HepG2 (cell line): ENCODE results near the gene FOXK2. TPM values are rescaled to one million over a fixed set of nuclear protein-coding genes. Genes with fewer than 3 reads are reported as not detected.

Source experiments
- AGO1 ChIP-seq: fragments of 200-400 bp; formaldehyde crosslinking; IDR thresholded peaks from 2 replicates; pipeline ENCODE4 v1.6.1; 2017; ENCODE audit warnings: mild to moderate bottlenecking, low read depth, low read length, moderate library complexity; ENCODE audit not compliant: poor library complexity, severe bottlenecking
- CHD2 ChIP-seq: IDR thresholded peaks from 2 replicates; pipeline ENCODE4 v1.6.1; 2011; ENCODE audit warnings: low read depth, low read length, improper control_type of control experiment
- CREM ChIP-seq, 2 experiments: sonication (generic) in 1 of 2; formaldehyde crosslinking in 1 of 2; IDR thresholded peaks; 2 replicates each; pipeline versions ENCODE4 v1.4.0 to v1.6.1; 2016 to 2020; ENCODE audit warnings: antibody characterized with exemption in 1 of 2, mild to moderate bottlenecking in 1 of 2, missing genetic modification reagents in 1 of 2
- FOSL1 ChIP-seq: sonication (generic); formaldehyde crosslinking; IDR thresholded peaks from 2 replicates; pipeline ENCODE4 v1.9.0; 2021; ENCODE audit warnings: missing genetic modification reagents, borderline replicate concordance
- GFI1 ChIP-seq: sonication (generic); formaldehyde crosslinking; IDR thresholded peaks from 2 replicates; pipeline ENCODE4 v1.5.0; 2020; ENCODE audit warnings: missing genetic modification reagents, mild to moderate bottlenecking, borderline replicate concordance
- GPN1 ChIP-seq: sonication (generic); formaldehyde crosslinking; IDR thresholded peaks from 2 replicates; pipeline ENCODE4 v1.5.1; 2020; ENCODE audit warnings: missing genetic modification reagents, borderline replicate concordance
- MTA3 ChIP-seq: sonication (generic); formaldehyde crosslinking; IDR thresholded peaks from 2 replicates; pipeline ENCODE4 v1.4.0; 2020; ENCODE audit warnings: missing genetic modification reagents
- NFE2L2 ChIP-seq: fragments of 150-350 bp; IDR thresholded peaks from 2 replicates; pipeline ENCODE4 v1.6.1; 2014; ENCODE audit warnings: low read length
- PAXIP1 ChIP-seq: sonication (generic); formaldehyde crosslinking; conservative IDR thresholded peaks from 2 replicates; pipeline ENCODE4 v1.4.0; 2020; ENCODE audit warnings: mild to moderate bottlenecking, missing genetic modification reagents, moderate library complexity
- SOX13 ChIP-seq, 3 experiments: fragments of 450-650 bp in 1 of 3; sonication (generic) in 1 of 3; formaldehyde crosslinking in 1 of 3; IDR thresholded peaks in 2 of 3; conservative IDR thresholded peaks in 1 of 3; 2 replicates each; pipeline versions ENCODE4 v1.5.0 to v1.6.1; 2016 to 2020; ENCODE audit warnings: antibody characterized with exemption in 1 of 3, mild to moderate bottlenecking in 1 of 3, missing compliant biosample characterization in 1 of 3, missing genetic modification reagents in 1 of 3, moderate library complexity in 1 of 3
- SP4 ChIP-seq: sonication (generic); formaldehyde crosslinking; IDR thresholded peaks from 2 replicates; pipeline ENCODE4 v1.8.1; 2023; ENCODE audit warnings: mild to moderate bottlenecking, missing genetic modification reagents
- SUZ12 ChIP-seq: fragments of 150-350 bp; IDR thresholded peaks from 2 replicates; pipeline ENCODE4 v1.6.1; 2014; ENCODE audit warnings: low read depth, low read length
- TBL1XR1 ChIP-seq: fragments of 150-350 bp; IDR thresholded peaks from 2 replicates; pipeline ENCODE4 v1.6.1; 2014; ENCODE audit warnings: borderline replicate concordance, low read length; ENCODE audit not compliant: partially characterized antibody
- ZFAT ChIP-seq: sonication (generic); formaldehyde crosslinking; conservative IDR thresholded peaks from 2 replicates; pipeline ENCODE4 v1.8.1; 2023; ENCODE audit warnings: missing genetic modification reagents, inconsistent platforms
- ZNF121 ChIP-seq: sonication (generic); formaldehyde crosslinking; IDR thresholded peaks from 2 replicates; pipeline ENCODE4 v1.5.0; 2020; ENCODE audit warnings: mild to moderate bottlenecking, missing genetic modification reagents
- ZNF232 ChIP-seq: sonication (generic); formaldehyde crosslinking; IDR thresholded peaks from 2 replicates; pipeline ENCODE4 v1.4.0; 2020; ENCODE audit warnings: missing genetic modification reagents, borderline replicate concordance
- ZNF562 ChIP-seq: sonication (generic); formaldehyde crosslinking; IDR thresholded peaks from 2 replicates; pipeline ENCODE4 v1.8.0; 2022; ENCODE audit warnings: missing genetic modification reagents, borderline replicate concordance
- ZNF615 ChIP-seq: sonication (generic); formaldehyde crosslinking; IDR thresholded peaks from 2 replicates; pipeline ENCODE4 v1.5.0; 2020; ENCODE audit warnings: mild to moderate bottlenecking, missing genetic modification reagents, borderline replicate concordance
- ZNF7 ChIP-seq: IDR thresholded peaks from 2 replicates; pipeline ENCODE4 v1.6.1; 2016; ENCODE audit warnings: missing biosample characterization, missing genetic modification reagents
- polyA plus RNA-seq, 8 experiments: library from polyadenylated mRNA; depleted of rRNA in 3 of 8; stranded (reverse) in 7 of 8; unstranded in 1 of 8; fragments of >200 nt; fragmentation: Illumina TruSeq in 4 of 8; extraction: Trizol in 4 of 8; gene quantifications; 2 replicates each; pipeline versions ENCODE4 v1.2.1 to v1.2.3, GENCODE V29; 2011 to 2016; ENCODE audit warnings: low read depth in 4 of 8, missing spikeins in 1 of 8, mixed read lengths in 1 of 8; ENCODE audit not compliant: insufficient read depth in 1 of 8
- total RNA-seq, 5 experiments: library from RNA; depleted of rRNA; stranded (reverse); fragments of >200 nt; fragmentation: Illumina TruSeq; extraction: Trizol; gene quantifications; 2 replicates each; pipeline ENCODE4 v1.2.3, GENCODE V29; 2016; ENCODE audit warnings: low read depth in 1 of 5
- TF ChIP-seq, protein P1 (sequence below): sonication (generic); formaldehyde crosslinking; IDR thresholded peaks from 2 replicates; pipeline ENCODE4 v1.5.0; 2020; ENCODE audit warnings: mild to moderate bottlenecking, missing genetic modification reagents
- TF ChIP-seq, protein P2 (sequence below): sonication (generic); formaldehyde crosslinking; IDR thresholded peaks from 2 replicates; pipeline ENCODE4 v1.8.0; 2022; ENCODE audit warnings: mild to moderate bottlenecking, missing genetic modification reagents; ENCODE audit not compliant: insufficient replicate concordance

FOXK2 gene
- total and polyA plus RNA-seq, 2 of the 13 experiments (the other 11 are each of a cell fraction or from before 2014, with no cell fraction given), result 67.1 to 67.2 TPM

DNA sequence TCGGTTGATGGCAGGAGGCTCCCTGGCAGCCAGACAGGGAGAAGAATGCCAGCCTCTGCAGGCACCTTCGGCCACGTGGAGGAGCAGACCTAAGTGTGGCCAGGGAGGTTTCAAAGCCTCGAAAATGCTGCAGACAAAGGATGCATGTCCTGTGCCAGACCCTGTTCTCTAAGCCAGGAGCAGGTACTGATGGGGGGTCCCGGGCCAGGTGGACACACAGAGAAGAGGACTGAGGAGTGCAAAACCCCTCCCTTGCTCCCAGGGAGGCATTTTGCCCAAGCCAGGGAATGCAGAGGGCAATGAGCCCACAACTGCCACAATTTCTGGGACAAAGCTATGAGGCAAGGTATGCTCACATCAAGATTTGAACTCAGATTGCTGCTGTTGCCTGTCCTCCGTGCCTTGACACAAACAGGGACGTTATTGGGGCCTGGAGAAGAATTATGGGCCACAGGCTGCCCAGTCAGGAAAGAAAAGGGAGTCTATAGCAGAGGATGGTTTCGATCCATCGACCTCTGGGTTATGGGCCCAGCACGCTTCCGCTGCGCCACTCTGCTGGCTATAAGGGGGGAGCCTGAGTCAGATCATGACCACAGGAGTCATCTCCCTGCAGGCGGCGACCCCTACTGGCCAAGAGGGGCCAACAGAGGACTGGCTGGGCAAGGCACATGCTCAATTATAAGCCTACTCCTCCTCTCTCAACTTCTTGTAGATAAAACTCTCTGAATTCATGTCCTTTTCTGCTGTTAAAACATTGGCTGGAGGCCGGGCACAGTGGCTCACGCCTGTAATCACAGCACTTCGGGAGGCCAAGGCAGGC is 25.1 kb upstream of the FOXK2 start (continued):
- TF ChIP-seq, protein P1, sequence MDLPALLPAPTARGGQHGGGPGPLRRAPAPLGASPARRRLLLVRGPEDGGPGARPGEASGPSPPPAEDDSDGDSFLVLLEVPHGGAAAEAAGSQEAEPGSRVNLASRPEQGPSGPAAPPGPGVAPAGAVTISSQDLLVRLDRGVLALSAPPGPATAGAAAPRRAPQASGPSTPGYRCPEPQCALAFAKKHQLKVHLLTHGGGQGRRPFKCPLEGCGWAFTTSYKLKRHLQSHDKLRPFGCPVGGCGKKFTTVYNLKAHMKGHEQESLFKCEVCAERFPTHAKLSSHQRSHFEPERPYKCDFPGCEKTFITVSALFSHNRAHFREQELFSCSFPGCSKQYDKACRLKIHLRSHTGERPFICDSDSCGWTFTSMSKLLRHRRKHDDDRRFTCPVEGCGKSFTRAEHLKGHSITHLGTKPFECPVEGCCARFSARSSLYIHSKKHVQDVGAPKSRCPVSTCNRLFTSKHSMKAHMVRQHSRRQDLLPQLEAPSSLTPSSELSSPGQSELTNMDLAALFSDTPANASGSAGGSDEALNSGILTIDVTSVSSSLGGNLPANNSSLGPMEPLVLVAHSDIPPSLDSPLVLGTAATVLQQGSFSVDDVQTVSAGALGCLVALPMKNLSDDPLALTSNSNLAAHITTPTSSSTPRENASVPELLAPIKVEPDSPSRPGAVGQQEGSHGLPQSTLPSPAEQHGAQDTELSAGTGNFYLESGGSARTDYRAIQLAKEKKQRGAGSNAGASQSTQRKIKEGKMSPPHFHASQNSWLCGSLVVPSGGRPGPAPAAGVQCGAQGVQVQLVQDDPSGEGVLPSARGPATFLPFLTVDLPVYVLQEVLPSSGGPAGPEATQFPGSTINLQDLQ (CRISPR knock-in tag), result peak; percentile 86; the same call in 1 of the 2 replicates
- TF ChIP-seq CREM (IDR thresholded peaks at IDR 0.05) (peak; percentile 59; the same call in 1 of the 2 replicates), CREM (CRISPR knock-in tag; IDR thresholded peaks at IDR 0.05) (no peak), CHD2 (no peak), SUZ12 (no peak), GPN1 (CRISPR knock-in tag) (no peak), ZNF615 (CRISPR knock-in tag) (no peak; the same call in 1 of the 2 replicates), NFE2L2 (no peak), ZNF121 (CRISPR knock-in tag) (peak; percentile 90), GFI1 (CRISPR knock-in tag) (peak; percentile 76), ZNF562 (CRISPR knock-in tag) (no peak), FOSL1 (CRISPR knock-in tag) (no peak), TBL1XR1 (no peak), ZFAT (CRISPR knock-in tag) (no peak), SP4 (CRISPR knock-in tag) (peak; percentile 92), AGO1 (no peak), ZNF232 (peak; percentile 25; the same call in 1 of the 2 replicates), SOX13 (IDR thresholded peaks at IDR 0.05) (no peak), SOX13 (CRISPR knock-in tag; conservative IDR thresholded peaks at IDR 0.05 in 1 of 2, IDR thresholded peaks at IDR 0.05 in 1 of 2) (peak in 1 of 2 experiments; percentile 44; a peak in 1 of 4 replicates), MTA3 (CRISPR knock-in tag) (no peak), PAXIP1 (peak; percentile 53; the same call in 1 of the 2 replicates), ZNF7 (CRISPR knock-in tag) (no peak)
- TF ChIP-seq, protein P2, sequence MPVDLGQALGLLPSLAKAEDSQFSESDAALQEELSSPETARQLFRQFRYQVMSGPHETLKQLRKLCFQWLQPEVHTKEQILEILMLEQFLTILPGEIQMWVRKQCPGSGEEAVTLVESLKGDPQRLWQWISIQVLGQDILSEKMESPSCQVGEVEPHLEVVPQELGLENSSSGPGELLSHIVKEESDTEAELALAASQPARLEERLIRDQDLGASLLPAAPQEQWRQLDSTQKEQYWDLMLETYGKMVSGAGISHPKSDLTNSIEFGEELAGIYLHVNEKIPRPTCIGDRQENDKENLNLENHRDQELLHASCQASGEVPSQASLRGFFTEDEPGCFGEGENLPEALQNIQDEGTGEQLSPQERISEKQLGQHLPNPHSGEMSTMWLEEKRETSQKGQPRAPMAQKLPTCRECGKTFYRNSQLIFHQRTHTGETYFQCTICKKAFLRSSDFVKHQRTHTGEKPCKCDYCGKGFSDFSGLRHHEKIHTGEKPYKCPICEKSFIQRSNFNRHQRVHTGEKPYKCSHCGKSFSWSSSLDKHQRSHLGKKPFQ (CRISPR knock-in tag), result peak; percentile 90
